Gastroesophageal sphincter (tissue), 3 donors: Measurements from ENCODE around the gene COMP.

Experiments
- EP300 ChIP-seq: sonication (generic); formaldehyde crosslinking; IDR thresholded peaks from one replicate; pipeline ENCODE4 v1.6.1; 2017; ENCODE audit warnings: antibody characterized with exemption, mild to moderate bottlenecking
- POLR2A ChIP-seq, 2 donors: fragments of 450-650 bp; IDR thresholded peaks; one replicate each; pipeline ENCODE4 v1.6.1; 2017; ENCODE audit warnings: antibody characterized with exemption in 2 of 2, mild to moderate bottlenecking in 2 of 2, moderate library complexity in 1 of 2
- POLR2AphosphoS5 ChIP-seq: sonication (generic); formaldehyde crosslinking; IDR thresholded peaks from one replicate; pipeline ENCODE4 v1.6.1; 2017; ENCODE audit warnings: antibody characterized with exemption
- TF ChIP-seq, protein P1 (sequence below), 4 experiments: fragments of 200-600 bp in 2 of 4; fragments of 450-650 bp in 2 of 4; sonication (generic) in 1 of 4; IDR thresholded peaks; one replicate each; pipeline ENCODE4 v1.5.1; 2017 to 2019; ENCODE audit warnings: antibody characterized with exemption in 4 of 4, mild to moderate bottlenecking in 2 of 4, moderate library complexity in 2 of 4

DNA sequence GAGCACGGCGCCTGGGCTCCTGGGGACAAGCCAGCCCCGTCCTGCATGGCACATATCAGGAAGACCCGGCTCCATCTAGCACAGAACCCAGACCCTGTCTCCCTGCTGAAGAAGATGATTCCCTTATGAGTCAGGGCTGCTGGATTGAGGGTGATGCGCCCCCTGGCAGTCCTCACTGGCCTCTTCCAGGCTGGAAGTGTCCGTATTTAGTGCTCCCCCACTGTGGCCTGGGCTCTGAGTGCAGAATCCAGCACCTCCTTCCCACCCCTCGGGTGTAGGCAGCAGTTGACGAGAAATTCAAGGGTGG lies 14.9 kb downstream of the COMP start:
- TF ChIP-seq POLR2A (IDR thresholded peaks at IDR 0.05): no peak
- TF ChIP-seq, protein P1, sequence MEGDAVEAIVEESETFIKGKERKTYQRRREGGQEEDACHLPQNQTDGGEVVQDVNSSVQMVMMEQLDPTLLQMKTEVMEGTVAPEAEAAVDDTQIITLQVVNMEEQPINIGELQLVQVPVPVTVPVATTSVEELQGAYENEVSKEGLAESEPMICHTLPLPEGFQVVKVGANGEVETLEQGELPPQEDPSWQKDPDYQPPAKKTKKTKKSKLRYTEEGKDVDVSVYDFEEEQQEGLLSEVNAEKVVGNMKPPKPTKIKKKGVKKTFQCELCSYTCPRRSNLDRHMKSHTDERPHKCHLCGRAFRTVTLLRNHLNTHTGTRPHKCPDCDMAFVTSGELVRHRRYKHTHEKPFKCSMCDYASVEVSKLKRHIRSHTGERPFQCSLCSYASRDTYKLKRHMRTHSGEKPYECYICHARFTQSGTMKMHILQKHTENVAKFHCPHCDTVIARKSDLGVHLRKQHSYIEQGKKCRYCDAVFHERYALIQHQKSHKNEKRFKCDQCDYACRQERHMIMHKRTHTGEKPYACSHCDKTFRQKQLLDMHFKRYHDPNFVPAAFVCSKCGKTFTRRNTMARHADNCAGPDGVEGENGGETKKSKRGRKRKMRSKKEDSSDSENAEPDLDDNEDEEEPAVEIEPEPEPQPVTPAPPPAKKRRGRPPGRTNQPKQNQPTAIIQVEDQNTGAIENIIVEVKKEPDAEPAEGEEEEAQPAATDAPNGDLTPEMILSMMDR (IDR thresholded peaks at IDR 0.05): peak in 1 of 4 experiments; percentile 14
- TF ChIP-seq POLR2AphosphoS5: no peak
- TF ChIP-seq EP300: no peak
